Measurements from ENCODE around the gene TEX12. TPM values are rescaled to one million over a fixed set of nuclear protein-coding genes. Genes with fewer than 3 reads are reported as not detected.
"Not testable (repeated sequence)": the region's sequence is repeated elsewhere in the genome, so short reads cannot be mapped to it uniquely, and the experiment has no call there.

The TEX12 gene, protein sequence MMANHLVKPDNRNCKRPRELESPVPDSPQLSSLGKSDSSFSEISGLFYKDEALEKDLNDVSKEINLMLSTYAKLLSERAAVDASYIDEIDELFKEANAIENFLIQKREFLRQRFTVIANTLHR
- total RNA-seq, result not detected in 2 replicates

DNA sequence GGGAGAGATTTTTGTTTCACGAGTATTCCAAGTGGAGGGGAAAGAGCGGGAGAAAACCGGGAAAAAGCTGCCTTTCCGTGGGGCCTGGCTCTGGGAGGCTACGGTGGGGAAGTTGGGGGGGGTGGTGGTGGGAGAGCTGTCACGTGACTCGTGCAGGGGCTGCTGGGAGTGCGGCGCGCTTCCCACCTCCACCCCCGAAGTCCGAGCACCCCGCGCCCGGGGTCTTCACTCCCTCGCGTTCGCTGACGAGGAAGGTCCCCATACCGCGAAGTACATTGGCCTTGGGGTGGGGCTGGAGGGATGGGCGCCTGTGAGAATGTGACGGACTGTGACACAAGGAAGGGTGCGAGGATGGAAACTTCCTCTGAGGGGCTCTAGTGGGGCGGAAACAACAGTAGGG lies at the start of gene TEX12:
TSS of gene TEX12 (plus strand) at position 228 of the 400 bp plus-strand sequence. CDS start 1,897 bp downstream, outside the sequence.
- DNase-seq (ENCODE audit: low read depth), result no peak

DNA sequence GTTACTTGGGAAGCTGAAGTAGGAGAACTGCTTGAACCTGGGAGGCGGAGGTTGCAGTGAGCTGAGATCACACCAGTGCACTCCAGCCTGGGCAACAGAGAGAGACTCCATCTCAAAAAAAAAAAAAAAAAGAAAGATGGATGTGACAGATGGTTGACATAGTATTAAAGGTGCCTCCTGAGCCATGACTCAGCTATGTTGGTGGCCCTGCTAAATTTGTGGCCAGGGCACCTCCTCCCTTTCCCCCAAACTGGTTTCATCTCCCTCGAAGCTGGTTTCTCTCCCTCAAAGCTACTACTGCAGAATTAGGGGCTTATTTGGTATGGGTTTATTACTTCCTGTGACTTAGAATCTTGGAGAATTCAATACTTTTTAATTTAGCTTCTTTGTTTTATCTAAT lies 49.0 kb upstream of the TEX12 start:
- DNase-seq (ENCODE audit: low read depth), result no peak

GRCh38 chr11:112121981-112122615 lies 45.1 kb upstream of the TEX12 start:
- peak; percentile 19 for DNase-seq (ENCODE audit: low read depth)

- DNase-seq (ENCODE audit: low read depth), result no peak
Observed at GRCh38 chr11:112123129-112123528, 44.0 kb upstream of the TEX12 start.

DNA sequence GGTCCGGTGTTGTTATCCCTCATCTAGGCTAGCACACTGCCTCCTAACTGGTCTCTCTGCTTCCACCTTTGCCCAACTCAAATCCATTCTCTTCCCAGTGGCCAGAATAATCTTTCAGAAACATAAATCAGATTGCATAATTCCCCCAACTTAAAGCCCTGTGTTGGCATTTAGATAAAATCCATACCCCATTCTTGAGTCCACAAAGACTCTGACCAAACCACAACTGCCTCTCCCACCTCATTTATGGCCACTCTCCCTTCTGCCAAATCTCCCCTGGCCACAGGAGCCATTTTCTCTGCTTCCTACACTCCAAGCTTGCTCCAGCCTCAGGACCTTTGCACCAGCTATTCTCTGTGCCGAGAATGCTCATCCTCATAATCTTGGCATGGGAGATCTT lies 40.1 kb upstream of the TEX12 start:
- DNase-seq (ENCODE audit: low read depth), result no peak

GRCh38 chr11:112128483-112129121 lies 38.6 kb upstream of the TEX12 start:
- peak; percentile 85 for DNase-seq (ENCODE audit: low read depth)

DNA sequence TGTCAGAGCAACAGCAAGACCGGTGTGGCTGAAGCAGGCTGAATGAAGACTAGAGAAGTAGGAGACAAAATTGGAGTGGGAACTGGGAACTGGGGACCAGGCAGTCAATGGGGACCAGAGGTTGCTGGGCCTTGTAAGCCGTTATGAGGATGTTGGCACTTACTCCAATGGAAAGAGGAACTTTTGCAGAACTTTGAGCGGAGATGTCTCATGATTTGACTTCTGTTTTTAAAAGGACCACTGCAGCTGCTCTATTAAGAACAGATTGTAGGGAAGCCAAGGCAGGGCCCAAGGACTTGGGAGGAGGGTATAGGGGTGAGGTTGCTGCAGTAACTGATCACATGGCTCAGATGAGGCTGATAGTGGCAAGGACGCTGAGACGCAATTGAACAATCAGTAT lies 37.5 kb upstream of the TEX12 start:
- DNase-seq (ENCODE audit: low read depth), result no peak

DNA sequence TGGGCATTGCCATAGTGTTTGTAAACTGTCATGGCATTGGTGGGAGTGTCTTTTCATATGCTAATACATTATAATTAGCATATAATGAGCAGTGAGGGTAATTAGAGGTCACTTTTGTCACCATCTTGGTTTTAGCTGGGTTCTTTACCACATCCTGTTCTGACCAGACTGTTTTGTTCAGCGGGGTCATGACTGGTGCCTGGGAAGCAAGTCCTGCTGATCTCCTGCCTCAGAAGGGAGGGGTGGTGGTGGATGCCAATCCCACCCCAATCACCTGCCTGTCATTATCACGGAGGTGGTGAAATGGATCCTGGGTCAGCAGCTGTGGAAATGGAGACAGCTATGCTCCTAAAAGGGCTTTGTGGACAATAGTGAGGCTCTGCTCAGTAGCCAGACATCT lies 34.4 kb upstream of the TEX12 start:
- DNase-seq (ENCODE audit: low read depth), result peak; percentile 30

DNA sequence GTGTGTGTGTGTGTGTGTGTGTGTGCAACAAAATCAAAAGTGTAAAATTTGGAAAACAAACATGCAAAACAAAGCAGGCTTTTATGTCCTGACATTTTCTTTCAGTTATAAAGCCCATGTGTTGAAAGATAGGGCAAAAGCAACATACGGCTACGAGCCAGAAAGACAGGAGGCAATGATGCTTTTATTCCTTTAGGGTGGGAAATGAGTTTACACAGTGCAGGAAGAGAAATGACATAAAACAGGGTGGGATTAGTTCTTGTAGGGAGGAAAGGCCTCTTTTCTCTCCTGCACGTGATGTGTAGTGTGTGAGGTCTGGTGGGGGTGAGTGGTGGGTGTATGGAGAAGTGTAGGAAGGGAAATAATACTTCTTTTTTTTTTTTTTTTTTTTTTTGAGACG lies 32.7 kb upstream of the TEX12 start:
- DNase-seq (ENCODE audit: low read depth), result no peak

GRCh38 chr11:112143597-112143996 lies 23.6 kb upstream of the TEX12 start:
- DNase-seq (ENCODE audit: low read depth), result no peak

GRCh38 chr11:112150517-112150916 lies 16.7 kb upstream of the TEX12 start:
- no peak for DNase-seq (ENCODE audit: low read depth)

DNA sequence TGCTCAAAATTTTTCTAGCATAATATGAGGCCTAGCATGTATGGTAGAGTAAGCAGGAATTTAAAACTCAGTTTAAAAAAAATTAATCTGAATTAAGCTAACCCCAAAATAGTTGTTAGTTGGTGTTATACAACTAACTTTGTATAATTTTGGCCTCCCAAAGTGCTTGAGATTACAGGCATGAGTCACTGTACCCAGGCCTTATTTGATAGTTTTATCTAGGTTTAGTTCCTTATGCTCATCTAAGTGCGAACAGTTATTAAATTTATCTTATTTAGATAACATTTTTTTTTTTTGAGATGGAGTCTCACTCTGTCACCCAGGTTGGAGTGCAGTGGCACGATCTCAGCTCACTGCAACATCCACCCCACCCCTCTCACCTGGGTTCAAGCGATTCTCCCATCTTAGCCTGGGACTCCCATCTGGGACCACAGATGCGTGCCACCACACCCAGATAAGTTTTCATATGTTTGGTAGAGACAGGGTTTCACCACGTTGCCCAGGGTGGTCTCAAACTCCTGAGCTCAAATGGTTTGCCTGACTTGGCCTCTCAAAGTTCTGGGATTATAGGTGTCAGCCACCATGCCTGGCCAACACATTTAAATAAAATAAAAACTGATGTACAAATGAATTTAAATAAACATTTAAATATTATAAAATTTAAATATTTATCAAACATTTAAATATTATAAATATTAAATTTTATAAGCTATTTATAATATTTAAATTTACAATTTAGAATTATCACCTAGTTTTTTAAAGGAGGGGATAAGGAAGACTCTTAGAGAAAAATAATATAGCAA lies 10.8 kb upstream of the TEX12 start:
- DNase-seq (ENCODE audit: low read depth), result no peak

GRCh38 chr11:112156956-112157766 lies 10.0 kb upstream of the TEX12 start:
- peak; percentile 100 for DNase-seq (ENCODE audit: low read depth)

DNA sequence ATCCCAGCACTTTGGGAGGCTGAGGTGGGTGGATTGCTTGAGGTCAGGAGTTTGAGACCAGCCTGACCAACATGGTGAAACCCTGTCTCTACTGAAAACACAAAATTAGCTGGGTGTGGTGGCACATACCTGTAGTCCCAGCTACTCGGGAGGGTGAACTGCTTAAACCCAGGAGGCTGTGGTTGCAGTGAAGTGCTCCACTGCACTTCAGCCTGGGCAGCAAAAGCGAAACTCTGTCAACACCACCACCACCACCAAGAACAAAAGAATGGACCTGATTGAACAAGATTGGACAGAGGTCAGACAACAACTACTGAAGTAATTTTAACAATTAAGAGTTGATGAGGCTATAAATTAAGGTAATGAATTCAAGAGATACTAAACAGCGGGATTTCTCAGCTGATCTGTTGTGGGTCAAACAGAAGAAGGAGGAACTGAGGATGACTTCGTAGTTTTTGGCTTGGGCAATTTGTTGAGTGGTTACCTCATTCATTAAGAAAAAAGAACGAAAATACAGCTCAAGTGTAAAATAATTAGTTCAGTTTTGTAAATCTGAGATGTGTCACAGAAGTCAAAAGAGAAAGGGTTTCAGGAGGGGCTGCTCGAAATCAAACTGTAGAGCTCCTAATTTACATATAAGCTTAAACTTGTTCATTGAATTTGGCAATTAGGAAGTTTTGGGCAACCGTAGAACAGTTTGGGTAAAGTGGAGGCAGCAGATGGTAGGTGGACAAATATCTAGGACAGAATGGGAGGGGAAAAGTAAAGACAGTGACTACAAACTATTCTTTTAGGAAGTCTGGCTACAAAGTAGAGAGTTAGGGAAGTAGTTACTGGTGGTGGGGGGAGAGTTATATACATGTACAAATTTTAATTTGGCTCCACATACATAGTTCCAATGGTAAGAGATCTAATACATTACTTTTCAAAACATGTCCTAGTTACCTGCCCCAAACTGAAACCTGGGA lies 7.8 kb upstream of the TEX12 start:
- peak; percentile 76 for DNase-seq (ENCODE audit: low read depth)

DNA sequence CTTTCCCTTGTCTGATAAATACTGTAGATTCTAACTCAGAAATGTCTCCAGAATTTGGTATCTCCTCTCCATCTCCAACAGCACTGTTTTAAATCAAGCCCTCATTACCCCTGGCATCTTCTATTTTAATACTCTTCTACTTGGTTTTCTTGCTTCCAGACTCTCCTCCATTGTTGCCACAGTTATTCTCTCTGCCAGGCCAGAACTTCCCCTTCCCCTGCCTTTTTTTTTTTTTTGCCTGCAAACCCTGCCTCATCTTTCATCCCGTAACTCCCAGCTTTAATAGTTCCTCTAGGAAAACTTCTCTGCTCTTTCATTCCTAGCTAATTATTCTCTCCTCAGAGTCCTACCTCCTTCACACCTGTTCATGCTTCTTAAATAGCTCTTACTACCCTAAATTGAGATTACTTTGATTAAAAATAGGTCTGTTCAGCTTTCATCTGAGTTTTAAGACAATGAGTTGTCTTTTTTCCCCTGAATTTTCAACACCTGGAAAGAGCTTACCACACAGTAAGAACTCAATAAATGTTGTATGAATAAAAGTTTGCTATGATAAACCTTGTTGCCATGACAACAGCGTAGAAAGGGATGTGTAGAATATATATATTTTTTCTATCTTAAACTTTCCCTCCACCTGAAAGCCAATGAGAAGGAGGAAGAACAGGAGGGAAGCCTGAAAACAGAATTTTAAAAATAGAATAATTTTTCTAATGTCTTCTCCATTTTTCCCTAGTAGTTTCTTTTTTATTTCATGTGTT lies 6.9 kb upstream of the TEX12 start:
- no peak for DNase-seq (ENCODE audit: low read depth)

GRCh38 chr11:112161012-112161411 lies 6.2 kb upstream of the TEX12 start:
- peak; percentile 47 for DNase-seq (ENCODE audit: low read depth)

- DNase-seq (ENCODE audit: low read depth), result not testable (repeated sequence)
Observed at GRCh38 chr11:112162200-112162599, 5.0 kb upstream of the TEX12 start.

GRCh38 chr11:112162761-112163546 lies 4.2 kb upstream of the TEX12 start:
- DNase-seq (ENCODE audit: low read depth), result peak; percentile 69

All from renal cortical epithelial cell (primary cell).